A549 treated with ZK216348 at 1 μM for 4 hours (cell line): ENCODE measurements around the gene PRDM9. TPM values are rescaled to one million over a fixed set of nuclear protein-coding genes. Genes with fewer than 3 reads are reported as not detected.

Experiments
- total RNA-seq: library from RNA; stranded (reverse); fragments of 200-300 nt; extraction: Qiagen RNA extraction; gene quantifications from 5 replicates; pipeline ENCODE4 v1.2.3, GENCODE V29; 2022; ENCODE audit warnings: low read depth

PRDM9 gene
- total RNA-seq: not detected in 5 replicates

GRCh38 chr5:23507278-23507685, at the start of gene PRDM9:
PRDM9 (plus strand) TSS chr5:23507609; CDS start chr5:23509034, 1,425 bp downstream.

